Brain microvascular endothelial cell (primary cell): ENCODE results near the gene CSNK1G2.
"Not testable (repeated sequence)": the region's sequence is repeated elsewhere in the genome, so short reads cannot be mapped to it uniquely, and the experiment has no call there.

ENCODE experiments used
- DNase-seq: peaks from one replicate; pipeline ENCODE4 v3.0.0-alpha.2; 2020
- H3K27ac ChIP-seq: fragments of 250-450 bp; sonication (Bioruptor Pico); 2 replicates; pipeline ENCODE4 v1.5.1; 2020; ENCODE audit warnings: mild to moderate bottlenecking, moderate library complexity
- H3K27me3 ChIP-seq: fragments of 250-450 bp; sonication (Bioruptor Pico); replicated peaks from 2 replicates; pipeline ENCODE4 v1.5.1; 2020; ENCODE audit warnings: mild to moderate bottlenecking
- H3K36me3 ChIP-seq: fragments of 250-450 bp; sonication (Bioruptor Pico); replicated peaks from 2 replicates; pipeline ENCODE4 v1.5.1; 2020; ENCODE audit warnings: mild to moderate bottlenecking
- H3K4me3 ChIP-seq: 2 replicates; pipeline ENCODE4 v1.5.1; 2011; ENCODE audit warnings: low read depth, mild to moderate bottlenecking, control low read depth, low read length, moderate library complexity
- in situ Hi-C: cut with HindIII; loops from 2 replicates; pipeline ENCODE4 v1.10.0; 2017; ENCODE audit warnings: low sequenced_read_pairs, low pct_ligation_motif_present
- TF ChIP-seq, protein P1 (sequence below): IDR thresholded peaks from 2 replicates; pipeline ENCODE4 v1.5.1; 2011; ENCODE audit warnings: low read depth, mild to moderate bottlenecking, moderate library complexity, low read length, control low read depth, inconsistent platforms; ENCODE audit errors: missing control alignments

CSNK1G2 gene

DNA sequence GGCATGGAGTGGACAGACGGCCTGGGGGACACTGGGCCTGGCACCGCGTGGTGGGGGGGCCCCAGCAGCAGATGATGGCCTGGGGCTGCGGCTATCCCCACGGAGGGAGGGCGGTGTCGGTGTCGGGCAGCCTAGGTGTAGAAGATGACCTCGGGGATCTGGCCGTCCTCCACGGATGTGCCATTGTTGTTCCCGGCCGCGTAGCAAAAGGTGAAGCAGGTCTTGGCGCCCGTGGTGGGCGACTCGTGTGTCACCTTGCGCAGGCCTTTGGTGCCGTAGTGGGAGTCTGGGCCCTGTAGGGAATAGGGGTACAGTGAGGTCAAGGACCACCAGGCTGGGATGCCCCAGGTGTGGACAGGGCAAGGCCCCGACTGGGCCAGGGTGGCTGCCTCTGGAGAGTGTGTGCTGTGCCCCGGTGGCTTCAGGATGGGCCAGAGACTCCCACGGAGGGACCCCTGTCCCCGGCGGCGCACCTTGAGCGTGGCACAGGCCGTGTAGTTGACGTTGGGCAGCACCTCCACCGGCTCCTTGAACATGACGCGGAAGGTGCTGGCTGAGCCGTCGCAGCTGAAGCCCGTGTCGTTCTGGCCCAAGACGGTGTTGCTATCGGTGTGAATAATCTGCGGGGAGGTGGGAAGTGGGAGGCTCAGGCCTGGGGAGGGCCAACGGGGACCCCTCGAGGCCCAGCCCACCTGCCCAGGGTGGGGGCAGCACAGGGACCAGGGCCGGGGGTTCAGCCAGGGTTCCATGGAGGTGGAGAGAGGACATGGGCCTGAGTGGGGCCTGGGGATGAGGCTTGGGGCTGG lies 45.6 kb downstream of the CSNK1G2 start:
- TF ChIP-seq, protein P1, sequence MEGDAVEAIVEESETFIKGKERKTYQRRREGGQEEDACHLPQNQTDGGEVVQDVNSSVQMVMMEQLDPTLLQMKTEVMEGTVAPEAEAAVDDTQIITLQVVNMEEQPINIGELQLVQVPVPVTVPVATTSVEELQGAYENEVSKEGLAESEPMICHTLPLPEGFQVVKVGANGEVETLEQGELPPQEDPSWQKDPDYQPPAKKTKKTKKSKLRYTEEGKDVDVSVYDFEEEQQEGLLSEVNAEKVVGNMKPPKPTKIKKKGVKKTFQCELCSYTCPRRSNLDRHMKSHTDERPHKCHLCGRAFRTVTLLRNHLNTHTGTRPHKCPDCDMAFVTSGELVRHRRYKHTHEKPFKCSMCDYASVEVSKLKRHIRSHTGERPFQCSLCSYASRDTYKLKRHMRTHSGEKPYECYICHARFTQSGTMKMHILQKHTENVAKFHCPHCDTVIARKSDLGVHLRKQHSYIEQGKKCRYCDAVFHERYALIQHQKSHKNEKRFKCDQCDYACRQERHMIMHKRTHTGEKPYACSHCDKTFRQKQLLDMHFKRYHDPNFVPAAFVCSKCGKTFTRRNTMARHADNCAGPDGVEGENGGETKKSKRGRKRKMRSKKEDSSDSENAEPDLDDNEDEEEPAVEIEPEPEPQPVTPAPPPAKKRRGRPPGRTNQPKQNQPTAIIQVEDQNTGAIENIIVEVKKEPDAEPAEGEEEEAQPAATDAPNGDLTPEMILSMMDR: no peak
- Histone ChIP-seq H3K27me3 (no peaks in the 10 kb centered on the region), H3K27ac (no peak overlapping the region), H3K36me3 (peaks cover 69% of the 10 kb centered on the region), H3K4me3 (no peak overlapping the region)
- DNase-seq: no peak
- in situ Hi-C loops: no loop called here

DNA sequence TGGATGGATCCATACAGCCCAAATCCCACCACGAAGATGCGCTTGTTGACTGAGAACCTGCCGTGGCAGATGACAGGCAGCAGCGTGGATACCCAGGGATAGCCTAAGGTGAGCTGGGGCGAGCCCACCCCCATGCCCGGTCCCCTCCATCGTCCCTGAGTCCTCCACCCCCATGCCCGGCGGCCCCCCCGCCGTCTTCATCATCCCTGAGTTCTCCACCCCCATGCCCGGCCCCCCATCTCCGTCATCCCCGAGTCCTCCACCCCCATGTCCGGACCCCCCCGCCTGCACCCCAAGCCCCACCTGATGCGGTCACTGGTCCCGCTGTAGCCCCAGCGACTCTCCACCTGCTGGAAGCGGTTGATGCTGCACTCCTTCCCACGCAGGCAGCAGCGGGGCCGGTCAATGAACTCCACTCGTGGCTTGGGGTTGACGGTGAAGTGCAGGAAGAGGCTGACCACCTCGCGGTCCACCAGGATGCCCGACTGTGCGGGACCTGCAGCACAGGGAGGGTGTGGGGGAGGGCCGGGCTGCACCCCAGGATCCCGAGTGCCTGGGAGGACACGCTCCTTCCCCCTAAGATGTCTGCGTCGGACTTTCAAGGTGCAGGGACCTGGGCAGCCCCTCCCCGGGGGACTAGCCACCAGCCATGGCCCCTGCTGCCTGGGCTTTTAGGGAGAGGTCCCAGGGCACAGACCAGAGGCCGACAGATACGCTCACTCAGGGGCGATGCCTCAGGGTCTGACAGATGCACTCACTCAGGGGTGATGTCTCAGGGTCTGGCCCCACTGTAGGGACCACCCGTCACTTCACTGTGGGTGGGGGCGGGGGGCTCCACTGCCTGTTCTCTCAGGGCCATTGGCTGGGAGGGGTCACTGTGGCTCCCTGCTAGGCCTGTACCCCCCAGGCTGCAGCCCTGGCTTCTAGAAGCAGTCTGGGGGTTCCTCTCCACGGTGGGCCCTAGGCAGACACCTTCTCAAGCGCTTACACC lies 46.5 kb downstream of the CSNK1G2 start:
- no peak for DNase-seq
- no peak overlapping the region for H3K27ac ChIP-seq
- H3K27me3 ChIP-seq: no peaks in the 10 kb centered on the region
- H3K4me3 ChIP-seq: no peak overlapping the region
- peaks cover 63% of the 10 kb centered on the region for H3K36me3 ChIP-seq
- in situ Hi-C loops: no loop called here
- TF ChIP-seq, protein P1: no peak

DNA sequence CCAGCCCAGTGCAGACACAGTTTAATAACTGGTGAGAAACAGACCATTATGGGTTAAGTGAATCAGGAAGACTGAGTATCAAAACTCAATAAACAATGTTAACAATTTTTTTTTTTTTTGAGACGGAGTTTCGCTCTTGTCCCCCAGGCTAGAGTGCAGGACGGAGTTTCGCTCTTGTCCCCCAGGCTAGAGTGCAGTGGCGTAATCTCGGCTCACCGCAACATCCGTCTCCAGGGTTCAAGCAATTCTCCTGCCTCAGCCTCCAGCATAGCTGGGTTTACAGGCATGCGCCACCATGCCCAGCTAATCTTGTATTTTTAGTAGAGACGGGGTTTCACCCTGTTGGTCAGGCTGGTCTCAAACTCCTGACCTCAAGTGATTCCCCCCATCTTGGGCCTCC lies 47.5 kb downstream of the CSNK1G2 start:
- peaks cover 59% of the 10 kb centered on the region for H3K36me3 ChIP-seq

DNA sequence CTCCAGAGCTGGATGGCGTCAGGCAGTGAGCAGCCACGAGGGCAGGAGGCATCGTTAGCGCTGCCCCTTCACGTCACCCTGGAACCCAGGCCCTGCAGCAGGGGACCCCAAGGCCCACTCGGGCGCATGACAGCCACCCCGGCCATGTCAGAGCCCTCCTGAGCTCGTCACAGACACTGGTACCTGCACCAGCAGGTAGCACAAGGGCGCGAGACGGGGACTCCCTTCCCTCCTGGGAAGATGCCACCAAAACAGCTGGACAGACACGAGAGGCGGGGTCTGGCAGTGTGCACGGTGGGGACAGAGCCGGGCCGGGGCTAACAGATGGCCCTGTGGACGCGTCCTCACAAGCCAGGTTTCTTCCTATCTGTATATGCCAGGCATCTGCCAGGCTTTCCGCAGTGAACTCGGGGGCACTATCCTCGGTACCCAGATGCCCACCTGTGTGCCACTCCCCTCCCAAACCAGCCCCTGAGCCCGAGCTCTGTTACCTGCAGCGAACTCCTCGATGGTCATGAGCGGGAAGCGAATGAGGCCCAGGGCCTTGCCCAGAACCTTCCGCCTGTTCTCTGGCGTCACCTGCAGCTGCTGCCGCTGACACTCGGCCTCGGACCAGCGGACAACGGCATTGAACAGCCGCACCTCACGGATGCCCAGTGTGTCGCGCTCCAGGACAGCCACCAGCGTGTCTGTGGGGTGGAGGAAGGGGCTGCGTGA lies 48.7 kb downstream of the CSNK1G2 start:
- no peak for DNase-seq

More for the DNA sequence above, 47.5 kb downstream of the CSNK1G2 start:
- H3K27ac ChIP-seq, H3K4me3 ChIP-seq, in situ Hi-C loops, DNase-seq, H3K27me3 ChIP-seq: not testable (repeated sequence)

DNA sequence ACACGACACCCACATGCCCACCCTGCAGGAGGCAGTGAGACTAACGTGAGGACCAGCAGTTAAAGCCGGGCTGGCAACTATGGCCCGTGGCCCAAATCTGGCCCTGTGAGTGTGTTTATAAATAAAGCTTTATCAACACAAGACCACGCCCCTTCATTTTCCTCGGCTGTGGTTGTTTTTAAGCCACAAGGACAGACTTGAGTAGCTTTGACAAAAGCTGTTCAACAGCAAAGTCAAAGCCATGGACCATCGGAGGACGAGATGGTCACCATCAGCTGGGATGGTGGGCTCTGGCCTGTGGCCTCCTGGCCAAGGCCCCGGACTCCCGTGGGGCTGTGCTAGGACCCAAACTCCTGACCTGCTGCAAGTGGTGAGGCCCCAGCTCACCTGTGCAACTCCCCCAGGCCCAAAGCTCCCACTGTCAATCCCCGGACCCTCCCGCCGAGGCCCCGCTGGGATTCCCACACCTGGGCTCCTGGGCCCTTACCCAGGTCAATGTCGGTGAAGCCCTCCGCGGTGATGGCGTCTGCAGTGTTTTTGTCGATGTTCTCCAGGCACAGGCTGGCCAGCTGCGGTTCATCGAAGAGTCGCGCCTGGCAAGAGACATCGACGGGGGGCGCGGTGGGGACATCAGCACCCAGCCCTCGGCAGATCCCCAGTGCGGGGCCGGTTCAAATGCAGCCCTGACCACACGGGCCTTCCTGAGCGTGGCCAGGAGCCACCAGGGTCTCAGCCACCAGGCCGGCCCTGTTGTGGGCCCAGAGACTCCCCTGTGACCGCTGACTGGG lies 49.5 kb downstream of the CSNK1G2 start:
- H3K4me3 ChIP-seq: no peak overlapping the region
- H3K36me3 ChIP-seq: peaks cover 52% of the 10 kb centered on the region
- in situ Hi-C loops: loop anchor here (5.0 kb wide), 1 partner anchor 53 kb away; no protein-coding TSS in a partner anchor
- TF ChIP-seq, protein P1: no peak
- H3K27me3 ChIP-seq: no peaks in the 10 kb centered on the region
- H3K27ac ChIP-seq: no peak overlapping the region
- no peak for DNase-seq

More for the DNA sequence above, 48.7 kb downstream of the CSNK1G2 start:
- Histone ChIP-seq H3K4me3 (no peak overlapping the region), H3K27ac (no peak overlapping the region), H3K36me3 (peaks cover 58% of the 10 kb centered on the region), H3K27me3 (no peaks in the 10 kb centered on the region)
- in situ Hi-C loops: loop anchor here (5.0 kb wide), 1 partner anchor 52 kb away; no protein-coding TSS in a partner anchor
- TF ChIP-seq, protein P1: no peak
